GM12891 (cell line): ENCODE data around the gene COL8A2.

Experiments
- PAX5 ChIP-seq: IDR thresholded peaks from 2 replicates; pipeline ENCODE4 v1.6.1; 2011; ENCODE audit warnings: low read length, moderate library complexity, mild to moderate bottlenecking; ENCODE audit not compliant: insufficient read depth, severe bottlenecking
- POLR2A ChIP-seq: IDR thresholded peaks from 2 replicates; pipeline ENCODE4 v1.6.1; 2011; ENCODE audit warnings: low read depth, low read length, control low read depth
- POLR2AphosphoS5 ChIP-seq: IDR thresholded peaks from 2 replicates; pipeline ENCODE4 v1.6.1; 2011; ENCODE audit warnings: low read depth, low read length, control low read depth
- POU2F2 ChIP-seq: IDR thresholded peaks from 2 replicates; pipeline ENCODE4 v1.6.1; 2011; ENCODE audit warnings: low read depth, mild to moderate bottlenecking, control low read depth, low read length, moderate library complexity
- SPI1 ChIP-seq: IDR thresholded peaks from 2 replicates; pipeline ENCODE4 v1.6.1; 2011; ENCODE audit warnings: low read depth, low read length, control low read depth
- TAF1 ChIP-seq: IDR thresholded peaks from 2 replicates; pipeline ENCODE4 v1.6.1; 2011; ENCODE audit warnings: low read depth, low read length, control low read depth

- TF ChIP-seq POLR2AphosphoS5 (no peak), POLR2A (no peak), PAX5 (no peak), SPI1 (no peak), TAF1 (no peak), POU2F2 (no peak)
Observed at GRCh38 chr1:36154765-36155407, 29.9 kb upstream of the COL8A2 start.
